Ishikawa (cell line): ENCODE results near the gene AGAP1.

Experiments
- CEBPB ChIP-seq: IDR thresholded peaks from 2 replicates; pipeline ENCODE4 v1.6.1; 2012
- CREB1 ChIP-seq: IDR thresholded peaks from 2 replicates; pipeline ENCODE4 v1.6.1; 2012; ENCODE audit warnings: low read depth
- EGR1 ChIP-seq: IDR thresholded peaks from 2 replicates; pipeline ENCODE4 v1.6.1; 2012
- EP300 ChIP-seq: IDR thresholded peaks from 2 replicates; pipeline ENCODE4 v1.6.1; 2012; ENCODE audit warnings: borderline replicate concordance
- FOXM1 ChIP-seq: IDR thresholded peaks from 2 replicates; pipeline ENCODE4 v1.6.1; 2012; ENCODE audit warnings: low read depth, borderline replicate concordance
- MAX ChIP-seq: IDR thresholded peaks from 2 replicates; pipeline ENCODE4 v1.6.1; 2012
- NFIC ChIP-seq: IDR thresholded peaks from 2 replicates; pipeline ENCODE4 v1.6.1; 2012
- RAD21 ChIP-seq: IDR thresholded peaks from 2 replicates; pipeline ENCODE4 v1.6.1; 2012; ENCODE audit warnings: low read depth
- REST ChIP-seq: IDR thresholded peaks from 2 replicates; pipeline ENCODE4 v1.6.1; 2012; ENCODE audit warnings: low read depth, mild to moderate bottlenecking
- TAF1 ChIP-seq: IDR thresholded peaks from 2 replicates; pipeline ENCODE4 v1.6.1; 2012; ENCODE audit warnings: low read depth, mild to moderate bottlenecking
- TCF12 ChIP-seq: IDR thresholded peaks from 2 replicates; pipeline ENCODE4 v1.6.1; 2012; ENCODE audit warnings: low read depth
- TEAD4 ChIP-seq: IDR thresholded peaks from 2 replicates; pipeline ENCODE4 v1.6.1; 2012
- USF1 ChIP-seq: IDR thresholded peaks from 2 replicates; pipeline ENCODE4 v1.6.1; 2012
- YY1 ChIP-seq: IDR thresholded peaks from 2 replicates; pipeline ENCODE4 v1.6.1; 2012; ENCODE audit warnings: low read depth
- ZBTB7A ChIP-seq: IDR thresholded peaks from 2 replicates; pipeline ENCODE4 v1.6.1; 2012; ENCODE audit warnings: low read depth

Gene AGAP1

GRCh38 chr2:236034974-236035373 lies 541.1 kb downstream of the AGAP1 start:
- TF ChIP-seq TEAD4 (no peak), EGR1 (no peak), ZBTB7A (no peak), TAF1 (no peak), FOXM1 (no peak), TCF12 (no peak)

GRCh38 chr2:236036045-236036444 lies 542.2 kb downstream of the AGAP1 start:
- TF ChIP-seq EP300 (no peak), RAD21 (no peak), ZBTB7A (no peak), MAX (no peak), FOXM1 (no peak), CREB1 (no peak), NFIC (no peak), USF1 (no peak), CEBPB (no peak), EGR1 (no peak), TEAD4 (no peak), REST (no peak), TAF1 (no peak), YY1 (no peak), TCF12 (no peak)

GRCh38 chr2:236038096-236038495 lies 544.3 kb downstream of the AGAP1 start:
- TF ChIP-seq ZBTB7A (no peak), NFIC (no peak), YY1 (no peak), TAF1 (no peak), CEBPB (no peak), MAX (no peak), RAD21 (no peak), REST (no peak), EGR1 (no peak)

GRCh38 chr2:236040600-236041328 lies 546.9 kb downstream of the AGAP1 start:
- TF ChIP-seq RAD21 (no peak), USF1 (no peak), CREB1 (no peak), YY1 (no peak), ZBTB7A (no peak), REST (no peak), EP300 (no peak), MAX (no peak), TCF12 (no peak), TEAD4 (no peak), EGR1 (no peak), CEBPB (no peak)

GRCh38 chr2:236041616-236042015 lies 547.8 kb downstream of the AGAP1 start:
- TF ChIP-seq REST (no peak), TEAD4 (no peak), CEBPB (no peak), MAX (no peak)
